Measurements from ENCODE around the gene SDS.

DNA sequence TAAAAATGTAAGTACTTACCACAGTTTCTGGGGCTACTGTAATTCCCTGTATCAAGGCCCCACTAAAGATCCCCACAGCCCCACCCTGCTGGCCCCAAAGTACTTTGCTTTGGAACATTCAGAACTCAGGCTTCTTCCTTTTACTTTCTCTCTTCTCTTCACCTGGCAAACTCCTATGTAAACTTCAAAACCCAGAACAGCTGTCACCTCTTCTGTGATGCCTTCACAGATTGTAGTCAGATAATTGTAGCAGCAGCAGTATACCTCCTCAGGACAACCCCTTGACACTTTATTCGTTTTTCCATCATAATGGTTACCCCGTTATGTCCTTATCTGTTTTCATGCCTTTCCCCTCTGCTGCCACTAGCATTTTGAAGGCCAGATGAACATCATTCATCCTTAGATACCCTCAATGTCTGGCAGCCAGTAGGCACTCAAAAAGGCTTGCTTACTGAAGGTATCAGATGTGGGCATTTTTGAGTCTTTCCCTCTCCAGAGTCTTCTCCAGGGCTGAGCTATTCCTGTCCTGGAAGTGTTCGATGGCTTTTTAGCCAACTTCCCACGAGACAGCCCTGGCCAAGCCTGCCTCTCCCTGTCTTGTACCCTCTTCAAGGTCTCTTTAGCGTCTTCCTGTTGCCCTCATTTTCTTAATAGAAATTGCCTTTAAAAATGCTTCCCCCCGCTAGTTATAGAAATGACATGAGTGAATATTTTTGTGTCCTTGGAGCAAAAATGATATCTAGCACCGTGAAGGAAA lies 37.9 kb downstream of the SDS start:
- TF ChIP-seq ZNF565 (CRISPR knock-in tag; conservative IDR thresholded peaks at IDR 0.05; ENCODE audit: low read depth), result no peak
- no peak for TF ChIP-seq ARNTL (CRISPR knock-in tag; IDR thresholded peaks at IDR 0.05; ENCODE audit: borderline replicate concordance, low read depth)
- TF ChIP-seq SNAI2 (CRISPR knock-in tag; IDR thresholded peaks at IDR 0.05), result no peak
- TF ChIP-seq, protein P1, sequence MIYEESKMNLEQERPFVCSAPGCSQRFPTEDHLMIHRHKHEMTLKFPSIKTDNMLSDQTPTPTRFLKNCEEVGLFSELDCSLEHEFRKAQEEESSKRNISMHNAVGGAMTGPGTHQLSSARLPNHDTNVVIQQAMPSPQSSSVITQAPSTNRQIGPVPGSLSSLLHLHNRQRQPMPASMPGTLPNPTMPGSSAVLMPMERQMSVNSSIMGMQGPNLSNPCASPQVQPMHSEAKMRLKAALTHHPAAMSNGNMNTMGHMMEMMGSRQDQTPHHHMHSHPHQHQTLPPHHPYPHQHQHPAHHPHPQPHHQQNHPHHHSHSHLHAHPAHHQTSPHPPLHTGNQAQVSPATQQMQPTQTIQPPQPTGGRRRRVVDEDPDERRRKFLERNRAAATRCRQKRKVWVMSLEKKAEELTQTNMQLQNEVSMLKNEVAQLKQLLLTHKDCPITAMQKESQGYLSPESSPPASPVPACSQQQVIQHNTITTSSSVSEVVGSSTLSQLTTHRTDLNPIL (CRISPR knock-in tag; IDR thresholded peaks at IDR 0.05; ENCODE audit: low read depth), result no peak
- TF ChIP-seq, protein P2, sequence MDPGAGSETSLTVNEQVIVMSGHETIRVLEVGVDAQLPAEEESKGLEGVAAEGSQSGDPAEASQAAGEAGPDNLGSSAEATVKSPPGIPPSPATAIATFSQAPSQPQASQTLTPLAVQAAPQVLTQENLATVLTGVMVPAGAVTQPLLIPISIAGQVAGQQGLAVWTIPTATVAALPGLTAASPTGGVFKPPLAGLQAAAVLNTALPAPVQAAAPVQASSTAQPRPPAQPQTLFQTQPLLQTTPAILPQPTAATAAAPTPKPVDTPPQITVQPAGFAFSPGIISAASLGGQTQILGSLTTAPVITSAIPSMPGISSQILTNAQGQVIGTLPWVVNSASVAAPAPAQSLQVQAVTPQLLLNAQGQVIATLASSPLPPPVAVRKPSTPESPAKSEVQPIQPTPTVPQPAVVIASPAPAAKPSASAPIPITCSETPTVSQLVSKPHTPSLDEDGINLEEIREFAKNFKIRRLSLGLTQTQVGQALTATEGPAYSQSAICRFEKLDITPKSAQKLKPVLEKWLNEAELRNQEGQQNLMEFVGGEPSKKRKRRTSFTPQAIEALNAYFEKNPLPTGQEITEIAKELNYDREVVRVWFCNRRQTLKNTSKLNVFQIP (CRISPR knock-in tag; IDR thresholded peaks at IDR 0.05; ENCODE audit: borderline replicate concordance, low read depth), result no peak
- no peak for TF ChIP-seq ISL1 (CRISPR knock-in tag; IDR thresholded peaks at IDR 0.05)
- TF ChIP-seq ZC3H10 (CRISPR knock-in tag; IDR thresholded peaks at IDR 0.05), result no peak
